SK-N-MC (cell line): Measurements from ENCODE around the gene CASTOR1.

Experiments used
- DNase-seq: peaks from one replicate; pipeline ENCODE4 v3.0.0-alpha.2; 2011; ENCODE audit warnings: low read depth, low spot score
- H3K27ac ChIP-seq: fragments of 200-600 bp; sonication (generic); 2 replicates; pipeline ENCODE4 v1.5.1; 2016; ENCODE audit warnings: mixed run types
- H3K36me3 ChIP-seq: fragments of 200-600 bp; sonication (generic); 2 replicates; pipeline ENCODE4 v1.6.1; 2017; ENCODE audit warnings: antibody characterized with exemption, low read length, mixed read lengths; ENCODE audit not compliant: insufficient read depth
- H3K4me3 ChIP-seq: fragments of 200-600 bp; sonication (generic); 2 replicates; pipeline ENCODE4 v1.5.1; 2016
- H3K9ac ChIP-seq: fragments of 200-600 bp; sonication (generic); 2 replicates; pipeline ENCODE4 v1.8.0; 2017; ENCODE audit warnings: mixed run types, mixed read lengths; ENCODE audit not compliant: insufficient read length
- H3K9me3 ChIP-seq: fragments of 200-600 bp; sonication (generic); 2 replicates; pipeline ENCODE4 v1.6.1; 2017; ENCODE audit warnings: low read depth, mild to moderate bottlenecking, antibody characterized with exemption, low read length, moderate library complexity, mixed read lengths
- EZH2 ChIP-seq: fragments of 200-600 bp; sonication (generic); IDR thresholded peaks from one replicate; pipeline ENCODE4 v1.6.1; 2017; ENCODE audit warnings: antibody characterized with exemption
- FOXP2 ChIP-seq: optimal IDR thresholded peaks from 2 replicates; pipeline ENCODE3; 2011; ENCODE audit warnings: mild to moderate bottlenecking, moderate library complexity; ENCODE audit not compliant: insufficient read depth; ENCODE audit errors: extremely low read length, control extremely low read depth
- POLR2AphosphoS5 ChIP-seq: IDR thresholded peaks from 2 replicates; pipeline ENCODE4 v1.6.1; 2012; ENCODE audit warnings: mild to moderate bottlenecking, low read depth, low read length, borderline replicate concordance

Gene CASTOR1

GRCh38 chr22:30312053-30312452, 22.7 kb upstream of the CASTOR1 start:
- no peak overlapping the region for H3K9ac ChIP-seq
- no peak for DNase-seq
- H3K9me3 ChIP-seq = no peaks in the 10 kb centered on the region
- H3K27ac ChIP-seq = no peak overlapping the region
- TF ChIP-seq POLR2AphosphoS5 = no peak
- TF ChIP-seq FOXP2 = no peak
- TF ChIP-seq EZH2 = no peak
- H3K36me3 ChIP-seq = no peaks in the 10 kb centered on the region
- no peak overlapping the region for H3K4me3 ChIP-seq

GRCh38 chr22:30310881-30311771, 21.8 kb upstream of the CASTOR1 start:
- no peak for DNase-seq
- TF ChIP-seq EZH2 (no peak), FOXP2 (no peak), POLR2AphosphoS5 (no peak)
- Histone ChIP-seq H3K9ac (no peak overlapping the region), H3K9me3 (no peaks in the 10 kb centered on the region), H3K36me3 (no peaks in the 10 kb centered on the region), H3K27ac (no peak overlapping the region), H3K4me3 (no peak overlapping the region)

- no peak for DNase-seq
- TF ChIP-seq POLR2AphosphoS5 (no peak), FOXP2 (no peak), EZH2 (no peak)
- Histone ChIP-seq H3K36me3 (no peaks in the 10 kb centered on the region), H3K27ac (no peak overlapping the region), H3K9ac (no peak overlapping the region), H3K4me3 (no peak overlapping the region), H3K9me3 (no peaks in the 10 kb centered on the region)
Observed at GRCh38 chr22:30309951-30310741, 20.8 kb upstream of the CASTOR1 start.

GRCh38 chr22:30308518-30309230, 19.4 kb upstream of the CASTOR1 start:
- H3K9ac ChIP-seq = no peak overlapping the region
- TF ChIP-seq EZH2 (no peak), POLR2AphosphoS5 (no peak), FOXP2 (no peak)
- H3K4me3 ChIP-seq = no peak overlapping the region
- H3K36me3 ChIP-seq = no peaks in the 10 kb centered on the region
- H3K27ac ChIP-seq = no peak overlapping the region
- DNase-seq = no peak
- no peaks in the 10 kb centered on the region for H3K9me3 ChIP-seq

GRCh38 chr22:30308093-30308492, 18.8 kb upstream of the CASTOR1 start:
- DNase-seq = no peak
- Histone ChIP-seq H3K9me3 (no peaks in the 10 kb centered on the region), H3K9ac (no peak overlapping the region), H3K36me3 (no peaks in the 10 kb centered on the region), H3K4me3 (no peak overlapping the region), H3K27ac (no peak overlapping the region)
- TF ChIP-seq POLR2AphosphoS5 (no peak), FOXP2 (no peak), EZH2 (no peak)

- Histone ChIP-seq H3K36me3 (no peaks in the 10 kb centered on the region), H3K27ac (no peak overlapping the region), H3K4me3 (no peak overlapping the region), H3K9ac (no peak overlapping the region), H3K9me3 (no peaks in the 10 kb centered on the region)
- TF ChIP-seq EZH2 = no peak
- TF ChIP-seq FOXP2 = no peak
- no peak for TF ChIP-seq POLR2AphosphoS5
- DNase-seq = no peak
Observed at GRCh38 chr22:30307041-30307574, 17.8 kb upstream of the CASTOR1 start.

GRCh38 chr22:30306627-30307011, 17.3 kb upstream of the CASTOR1 start:
- no peak for DNase-seq
- TF ChIP-seq FOXP2 (no peak), POLR2AphosphoS5 (no peak), EZH2 (no peak)
- H3K4me3 ChIP-seq = no peak overlapping the region
- H3K9me3 ChIP-seq = no peaks in the 10 kb centered on the region
- H3K36me3 ChIP-seq = no peaks in the 10 kb centered on the region
- H3K9ac ChIP-seq = no peak overlapping the region
- H3K27ac ChIP-seq = no peak overlapping the region

GRCh38 chr22:30305906-30306626, 16.8 kb upstream of the CASTOR1 start:
- H3K4me3 ChIP-seq = no peak overlapping the region
- no peaks in the 10 kb centered on the region for H3K9me3 ChIP-seq
- H3K27ac ChIP-seq = no peak overlapping the region
- no peaks in the 10 kb centered on the region for H3K36me3 ChIP-seq
- no peak for DNase-seq
- H3K9ac ChIP-seq = no peak overlapping the region
- TF ChIP-seq FOXP2 (no peak), EZH2 (no peak), POLR2AphosphoS5 (no peak)
